Activated CD8-positive, alpha-beta T cell treated with anti-CD3 and anti-CD28 coated beads, Interleukin-2, amount 10 ng/mL, durations not matched to agents 7 days and 5 days (primary cell): ENCODE results near the gene HS3ST5. TPM values are rescaled to one million over a fixed set of nuclear protein-coding genes. Genes with fewer than 3 reads are reported as not detected.
A peak's percentile ranks its signal among the peaks of the same experiment; 100 is the strongest.

Source experiments
- ATAC-seq: fragments of 150-1000 bp; cut with Tn5 transposase; one replicate; pipeline ENCODE4 v1.10.0; 2021; ENCODE audit warnings: moderate library complexity
- CTCF ChIA-PET: fragments of 350-600 bp; sonication (Branson Sonifier 250); formaldehyde crosslinking; loops from one replicate; lab custom pipeline; 2021; ENCODE audit warnings: antibody characterized with exemption; lab: Charles Lee
- POLR2A ChIA-PET: fragments of 350-600 bp; sonication (Branson Sonifier 250); formaldehyde crosslinking; loops from one replicate; lab custom pipeline; 2021; ENCODE audit warnings: antibody characterized with exemption; lab: Charles Lee
- DNase-seq: peaks from one replicate; pipeline ENCODE4 v3.0.0-alpha.2; 2020
- H3K27ac Mint-ChIP-seq: one replicate; pipeline ENCODE4 v1.8.0; 2021; ENCODE audit warnings: mild to moderate bottlenecking, mixed read lengths
- H3K27me3 Mint-ChIP-seq: one replicate; pipeline ENCODE4 v1.8.0; 2021; ENCODE audit warnings: low read depth, mixed read lengths
- H3K36me3 Mint-ChIP-seq: one replicate; pipeline ENCODE4 v1.8.0; 2021; ENCODE audit warnings: low read depth, mixed read lengths
- H3K4me1 Mint-ChIP-seq: one replicate; pipeline ENCODE4 v1.8.0; 2021; ENCODE audit warnings: low read depth, mixed read lengths
- H3K4me3 Mint-ChIP-seq: one replicate; pipeline ENCODE4 v1.8.0; 2021; ENCODE audit warnings: mild to moderate bottlenecking, mixed read lengths
- H3K9me3 Mint-ChIP-seq: one replicate; pipeline ENCODE4 v1.8.0; 2022; ENCODE audit warnings: mixed read lengths; ENCODE audit not compliant: insufficient read depth
- total RNA-seq, 2 experiments: library from RNA; stranded (reverse); gene quantifications; one replicate each; pipeline ENCODE4 v1.2.3, GENCODE V29; 2021

HS3ST5 gene
- total RNA-seq, 2 experiments from 2014 or later = not detected

- Mint-ChIP-seq H3K9me3 (no peaks in the 10 kb centered on the region), H3K4me3 (no peak overlapping the region), H3K27me3 (no peaks in the 10 kb centered on the region), H3K27ac (no peak overlapping the region), H3K4me1 (no peaks in the 10 kb centered on the region), H3K36me3 (no peaks in the 10 kb centered on the region)
- ATAC-seq (no peak), DNase-seq (no peak)
- CTCF ChIA-PET = no interaction called here
- POLR2A ChIA-PET = no interaction called here
Measured at GRCh38 chr6:114362396-114362795, 19.6 kb upstream of the HS3ST5 start.

GRCh38 chr6:114361036-114361435 is 18.2 kb upstream of the HS3ST5 start:
- no peak for ATAC-seq
- ChIA-PET POLR2A (no interaction called here), CTCF (no interaction called here)
- Mint-ChIP-seq H3K4me1 (no peaks in the 10 kb centered on the region), H3K4me3 (no peak overlapping the region), H3K27ac (no peak overlapping the region), H3K36me3 (no peaks in the 10 kb centered on the region), H3K9me3 (no peaks in the 10 kb centered on the region), H3K27me3 (no peaks in the 10 kb centered on the region)
- no peak for DNase-seq

GRCh38 chr6:114355300-114355699 is 12.5 kb upstream of the HS3ST5 start:
- ChIA-PET POLR2A (interaction anchor here (0.6 kb wide), 1 partner anchor 57 kb away, joined by 4 read pairs; no protein-coding TSS in a partner anchor), CTCF (no interaction called here)
- ATAC-seq (no peak), DNase-seq (no peak)
- no peaks in the 10 kb centered on the region for H3K9me3 Mint-ChIP-seq
- no peaks in the 10 kb centered on the region for H3K27me3 Mint-ChIP-seq
- H3K36me3 Mint-ChIP-seq = no peaks in the 10 kb centered on the region
- H3K4me3 Mint-ChIP-seq = no peak overlapping the region
- no peaks in the 10 kb centered on the region for H3K4me1 Mint-ChIP-seq
- no peak overlapping the region for H3K27ac Mint-ChIP-seq

GRCh38 chr6:114354482-114354881 is 11.7 kb upstream of the HS3ST5 start:
- ATAC-seq (no peak), DNase-seq (no peak)
- H3K4me1 Mint-ChIP-seq = no peaks in the 10 kb centered on the region
- no peaks in the 10 kb centered on the region for H3K27me3 Mint-ChIP-seq
- H3K36me3 Mint-ChIP-seq = no peaks in the 10 kb centered on the region
- CTCF ChIA-PET = no interaction called here
- no peak overlapping the region for H3K4me3 Mint-ChIP-seq
- POLR2A ChIA-PET = no interaction called here
- no peak overlapping the region for H3K27ac Mint-ChIP-seq
- H3K9me3 Mint-ChIP-seq = no peaks in the 10 kb centered on the region

- Mint-ChIP-seq H3K9me3 (no peaks in the 10 kb centered on the region), H3K4me3 (no peak overlapping the region), H3K4me1 (no peaks in the 10 kb centered on the region), H3K27ac (no peak overlapping the region), H3K27me3 (peaks cover 26% of the 10 kb centered on the region), H3K36me3 (no peaks in the 10 kb centered on the region)
- ChIA-PET CTCF (no interaction called here), POLR2A (no interaction called here)
- no peak for ATAC-seq
- DNase-seq = no peak
Measured at GRCh38 chr6:114346451-114346850, 3.6 kb upstream of the HS3ST5 start.

GRCh38 chr6:114344971-114345275 is 2.1 kb upstream of the HS3ST5 start:
- ChIA-PET POLR2A (no interaction called here), CTCF (no interaction called here)
- Mint-ChIP-seq H3K4me1 (no peaks in the 10 kb centered on the region), H3K9me3 (no peaks in the 10 kb centered on the region), H3K27me3 (peaks cover 37% of the 10 kb centered on the region), H3K27ac (no peak overlapping the region), H3K4me3 (no peak overlapping the region), H3K36me3 (no peaks in the 10 kb centered on the region)
- ATAC-seq = no peak
- DNase-seq = no peak

- peaks cover 41% of the 10 kb centered on the region for H3K27me3 Mint-ChIP-seq
- H3K36me3 Mint-ChIP-seq = no peaks in the 10 kb centered on the region
- ChIA-PET CTCF (interaction anchor here (1.5 kb wide), 1 partner anchor 23 kb away, joined by 4 read pairs; no protein-coding TSS in a partner anchor), POLR2A (interaction anchor here (0.6 kb wide), 1 partner anchor 301 kb away, joined by 4 read pairs; no protein-coding TSS in a partner anchor)
- no peak overlapping the region for H3K27ac Mint-ChIP-seq
- H3K4me3 Mint-ChIP-seq = no peak overlapping the region
- DNase-seq = no peak
- H3K4me1 Mint-ChIP-seq = no peaks in the 10 kb centered on the region
- no peak for ATAC-seq
- no peaks in the 10 kb centered on the region for H3K9me3 Mint-ChIP-seq
Measured at GRCh38 chr6:114344246-114344970, 1.6 kb upstream of the HS3ST5 start.

- H3K9me3 Mint-ChIP-seq = no peaks in the 10 kb centered on the region
- H3K36me3 Mint-ChIP-seq = no peaks in the 10 kb centered on the region
- no peak overlapping the region for H3K27ac Mint-ChIP-seq
- no peak overlapping the region for H3K4me3 Mint-ChIP-seq
- ChIA-PET CTCF (interaction anchor here (1.5 kb wide), 1 partner anchor 24 kb away, joined by 4 read pairs; no protein-coding TSS in a partner anchor), POLR2A (interaction anchor here (0.6 kb wide), 1 partner anchor 300 kb away, joined by 4 read pairs; no protein-coding TSS in a partner anchor)
- no peak for DNase-seq
- H3K27me3 Mint-ChIP-seq = peaks cover 44% of the 10 kb centered on the region
- H3K4me1 Mint-ChIP-seq = no peaks in the 10 kb centered on the region
- no peak for ATAC-seq
Measured at GRCh38 chr6:114343782-114344144, 940 bp upstream of the HS3ST5 start.

GRCh38 chr6:114342086-114342825 is 567 bp downstream of the HS3ST5 start:
- CTCF ChIA-PET = no interaction called here
- POLR2A ChIA-PET = no interaction called here
- peaks cover 44% of the 10 kb centered on the region for H3K27me3 Mint-ChIP-seq
- DNase-seq (no peak), ATAC-seq (peak; percentile 49)
- no peak overlapping the region for H3K27ac Mint-ChIP-seq
- H3K36me3 Mint-ChIP-seq = no peaks in the 10 kb centered on the region
- no peak overlapping the region for H3K4me3 Mint-ChIP-seq
- H3K9me3 Mint-ChIP-seq = no peaks in the 10 kb centered on the region
- H3K4me1 Mint-ChIP-seq = no peaks in the 10 kb centered on the region

GRCh38 chr6:114339706-114340105 is 3.1 kb downstream of the HS3ST5 start:
- no peak overlapping the region for H3K4me3 Mint-ChIP-seq
- no peaks in the 10 kb centered on the region for H3K9me3 Mint-ChIP-seq

GRCh38 chr6:114334237-114334636 is 8.6 kb downstream of the HS3ST5 start:
- POLR2A ChIA-PET = no interaction called here
- no peak overlapping the region for H3K27ac Mint-ChIP-seq
- H3K4me3 Mint-ChIP-seq = no peak overlapping the region
- no peaks in the 10 kb centered on the region for H3K9me3 Mint-ChIP-seq
- no peak for ATAC-seq
- no peaks in the 10 kb centered on the region for H3K4me1 Mint-ChIP-seq
- H3K27me3 Mint-ChIP-seq = peaks cover 2% of the 10 kb centered on the region
- DNase-seq = no peak
- CTCF ChIA-PET = no interaction called here
- H3K36me3 Mint-ChIP-seq = no peaks in the 10 kb centered on the region

More at GRCh38 chr6:114339706-114340105, 3.1 kb downstream of the HS3ST5 start:
- H3K4me1 Mint-ChIP-seq = no peaks in the 10 kb centered on the region
- ChIA-PET CTCF (interaction anchor here (1.6 kb wide), 1 partner anchor 25 kb away, joined by 4 read pairs; no protein-coding TSS in a partner anchor), POLR2A (no interaction called here)
- ATAC-seq (no peak), DNase-seq (no peak)
- H3K36me3 Mint-ChIP-seq = no peaks in the 10 kb centered on the region
- H3K27ac Mint-ChIP-seq = no peak overlapping the region
- H3K27me3 Mint-ChIP-seq = peaks cover 40% of the 10 kb centered on the region

- DNase-seq = no peak
- POLR2A ChIA-PET = no interaction called here
- no peak overlapping the region for H3K27ac Mint-ChIP-seq
- H3K27me3 Mint-ChIP-seq = no peaks in the 10 kb centered on the region
- H3K4me3 Mint-ChIP-seq = no peak overlapping the region
- H3K9me3 Mint-ChIP-seq = no peaks in the 10 kb centered on the region
- H3K4me1 Mint-ChIP-seq = no peaks in the 10 kb centered on the region
- ATAC-seq = no peak
- CTCF ChIA-PET = no interaction called here
- no peaks in the 10 kb centered on the region for H3K36me3 Mint-ChIP-seq
Measured at GRCh38 chr6:114327074-114327473, 15.7 kb downstream of the HS3ST5 start.
